Measurements from ENCODE around the gene SCTR.

SCTR gene
- long read RNA-seq: 0 reads

DNA sequence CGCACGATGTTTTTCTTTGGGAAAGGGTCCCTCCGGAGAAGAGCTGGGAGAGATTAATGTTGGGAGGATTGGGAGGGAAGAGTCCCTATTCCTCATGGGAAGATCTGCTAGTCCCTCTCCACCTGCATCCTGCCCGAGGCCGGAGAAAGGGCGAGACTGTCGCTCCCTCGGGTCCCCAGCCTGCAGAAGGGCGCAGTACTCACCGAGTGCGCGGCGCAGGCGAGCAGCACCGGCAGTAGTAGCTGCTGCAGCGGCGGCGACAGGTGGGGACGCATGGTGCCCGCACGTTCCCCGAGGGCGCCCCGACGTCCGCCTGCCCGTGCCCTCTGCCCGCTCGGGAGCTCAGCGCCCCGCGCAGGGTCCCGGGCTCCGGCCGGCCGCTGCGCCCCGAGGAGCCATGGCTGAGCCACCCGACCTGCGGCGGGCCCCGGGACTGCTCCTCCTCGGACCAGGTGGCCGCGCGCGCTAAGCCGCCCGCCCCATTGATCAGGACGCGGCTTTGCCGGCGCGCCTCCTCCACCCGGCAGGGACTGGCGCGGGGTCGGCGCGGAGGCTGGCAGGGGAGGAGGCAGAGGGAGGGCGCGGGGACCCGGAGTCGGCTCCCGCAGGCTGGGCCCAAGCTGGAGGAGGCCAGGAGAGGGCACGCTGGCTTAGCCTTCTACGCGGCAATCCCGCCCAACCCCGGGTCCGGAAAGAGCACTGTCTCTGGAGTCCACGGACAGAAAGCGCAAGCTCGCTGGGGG lies at the start of gene SCTR:
SCTR (minus strand) TSS at position 532 of the 743 bp plus-strand sequence; CDS start at position 275, 257 bp downstream.
- DNase-seq (ENCODE audit: low read depth in 1 of 2, low spot score in 1 of 2): no peak
- Histone ChIP-seq H3K27me3 (ENCODE audit: insufficient read depth, poor library complexity, severe bottlenecking) (peaks cover 19% of the 10 kb centered on the region), H3K4me3 (replicated peaks; ENCODE audit: insufficient read depth, low read length) (no peak within 1 kb of the TSS), H3K27ac (replicated peaks) (no peak within 1 kb of the TSS)
- TF ChIP-seq POLR2AphosphoS5 (IDR thresholded peaks at IDR 0.05; ENCODE audit: low read depth) (no peak), GABPA (IDR thresholded peaks at IDR 0.05; ENCODE audit: low read depth) (no peak), SPI1 (IDR thresholded peaks at IDR 0.05; ENCODE audit: borderline replicate concordance, low read depth) (no peak)
- TF ChIP-seq, protein P1, sequence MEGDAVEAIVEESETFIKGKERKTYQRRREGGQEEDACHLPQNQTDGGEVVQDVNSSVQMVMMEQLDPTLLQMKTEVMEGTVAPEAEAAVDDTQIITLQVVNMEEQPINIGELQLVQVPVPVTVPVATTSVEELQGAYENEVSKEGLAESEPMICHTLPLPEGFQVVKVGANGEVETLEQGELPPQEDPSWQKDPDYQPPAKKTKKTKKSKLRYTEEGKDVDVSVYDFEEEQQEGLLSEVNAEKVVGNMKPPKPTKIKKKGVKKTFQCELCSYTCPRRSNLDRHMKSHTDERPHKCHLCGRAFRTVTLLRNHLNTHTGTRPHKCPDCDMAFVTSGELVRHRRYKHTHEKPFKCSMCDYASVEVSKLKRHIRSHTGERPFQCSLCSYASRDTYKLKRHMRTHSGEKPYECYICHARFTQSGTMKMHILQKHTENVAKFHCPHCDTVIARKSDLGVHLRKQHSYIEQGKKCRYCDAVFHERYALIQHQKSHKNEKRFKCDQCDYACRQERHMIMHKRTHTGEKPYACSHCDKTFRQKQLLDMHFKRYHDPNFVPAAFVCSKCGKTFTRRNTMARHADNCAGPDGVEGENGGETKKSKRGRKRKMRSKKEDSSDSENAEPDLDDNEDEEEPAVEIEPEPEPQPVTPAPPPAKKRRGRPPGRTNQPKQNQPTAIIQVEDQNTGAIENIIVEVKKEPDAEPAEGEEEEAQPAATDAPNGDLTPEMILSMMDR (IDR thresholded peaks at IDR 0.05; ENCODE audit: insufficient read depth, low read length): no peak

DNA sequence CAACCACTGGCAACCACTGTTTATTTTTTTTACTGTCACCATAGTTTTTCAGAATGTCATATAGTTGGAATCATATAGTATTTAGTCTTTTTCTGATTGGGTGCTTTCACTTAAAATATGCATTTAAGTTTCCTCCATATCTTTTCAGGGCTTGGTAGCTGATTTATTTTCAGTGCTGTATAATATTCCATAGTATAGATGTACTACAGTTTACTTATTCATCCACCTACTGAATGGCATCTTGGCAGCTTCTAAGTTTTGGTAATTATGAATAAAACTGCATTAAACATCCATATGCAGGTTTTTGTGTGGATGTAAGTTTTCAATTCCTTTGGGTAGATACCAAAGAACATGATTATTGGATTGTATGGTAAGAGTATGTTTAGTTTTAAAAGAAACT lies 43.0 kb upstream of the SCTR start:
- Histone ChIP-seq H3K27me3 (ENCODE audit: insufficient read depth, poor library complexity, severe bottlenecking) (no peaks in the 10 kb centered on the region), H3K4me3 (replicated peaks; ENCODE audit: insufficient read depth, low read length) (no peak overlapping the region), H3K27ac (replicated peaks) (no peak overlapping the region)
- TF ChIP-seq, protein P2, sequence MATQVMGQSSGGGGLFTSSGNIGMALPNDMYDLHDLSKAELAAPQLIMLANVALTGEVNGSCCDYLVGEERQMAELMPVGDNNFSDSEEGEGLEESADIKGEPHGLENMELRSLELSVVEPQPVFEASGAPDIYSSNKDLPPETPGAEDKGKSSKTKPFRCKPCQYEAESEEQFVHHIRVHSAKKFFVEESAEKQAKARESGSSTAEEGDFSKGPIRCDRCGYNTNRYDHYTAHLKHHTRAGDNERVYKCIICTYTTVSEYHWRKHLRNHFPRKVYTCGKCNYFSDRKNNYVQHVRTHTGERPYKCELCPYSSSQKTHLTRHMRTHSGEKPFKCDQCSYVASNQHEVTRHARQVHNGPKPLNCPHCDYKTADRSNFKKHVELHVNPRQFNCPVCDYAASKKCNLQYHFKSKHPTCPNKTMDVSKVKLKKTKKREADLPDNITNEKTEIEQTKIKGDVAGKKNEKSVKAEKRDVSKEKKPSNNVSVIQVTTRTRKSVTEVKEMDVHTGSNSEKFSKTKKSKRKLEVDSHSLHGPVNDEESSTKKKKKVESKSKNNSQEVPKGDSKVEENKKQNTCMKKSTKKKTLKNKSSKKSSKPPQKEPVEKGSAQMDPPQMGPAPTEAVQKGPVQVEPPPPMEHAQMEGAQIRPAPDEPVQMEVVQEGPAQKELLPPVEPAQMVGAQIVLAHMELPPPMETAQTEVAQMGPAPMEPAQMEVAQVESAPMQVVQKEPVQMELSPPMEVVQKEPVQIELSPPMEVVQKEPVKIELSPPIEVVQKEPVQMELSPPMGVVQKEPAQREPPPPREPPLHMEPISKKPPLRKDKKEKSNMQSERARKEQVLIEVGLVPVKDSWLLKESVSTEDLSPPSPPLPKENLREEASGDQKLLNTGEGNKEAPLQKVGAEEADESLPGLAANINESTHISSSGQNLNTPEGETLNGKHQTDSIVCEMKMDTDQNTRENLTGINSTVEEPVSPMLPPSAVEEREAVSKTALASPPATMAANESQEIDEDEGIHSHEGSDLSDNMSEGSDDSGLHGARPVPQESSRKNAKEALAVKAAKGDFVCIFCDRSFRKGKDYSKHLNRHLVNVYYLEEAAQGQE (IDR thresholded peaks at IDR 0.05; ENCODE audit: insufficient replicate concordance, low read depth): no peak
- TF ChIP-seq, protein P1 (IDR thresholded peaks at IDR 0.05; ENCODE audit: insufficient read depth, low read length): no peak
- TF ChIP-seq SPI1 (IDR thresholded peaks at IDR 0.05; ENCODE audit: borderline replicate concordance, low read depth) (no peak), GABPA (IDR thresholded peaks at IDR 0.05; ENCODE audit: low read depth) (no peak), POLR2AphosphoS5 (IDR thresholded peaks at IDR 0.05; ENCODE audit: low read depth) (no peak)
- no peak for DNase-seq (ENCODE audit: low read depth in 1 of 2, low spot score in 1 of 2)

DNA sequence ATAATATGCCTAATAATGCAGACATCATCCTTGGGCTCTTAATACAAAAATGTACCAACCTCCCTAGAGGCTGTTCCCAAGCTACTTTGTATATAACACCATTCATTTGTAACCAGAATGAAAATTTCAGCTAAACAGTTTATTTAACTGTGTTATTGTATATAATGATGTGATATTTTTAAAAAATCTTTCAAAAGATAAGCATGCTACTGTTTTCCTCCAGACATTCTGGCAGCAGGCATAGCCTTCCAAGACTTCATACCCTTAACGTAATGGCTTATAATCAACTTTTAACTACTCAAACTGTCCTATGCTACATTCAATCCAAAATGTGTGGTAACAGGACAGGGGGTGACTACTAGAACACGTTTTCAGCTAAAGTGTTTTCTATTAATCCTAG lies 41.2 kb upstream of the SCTR start:
- DNase-seq (ENCODE audit: low read depth in 1 of 2, low spot score in 1 of 2): no peak
- H3K27me3 ChIP-seq (ENCODE audit: insufficient read depth, poor library complexity, severe bottlenecking): no peaks in the 10 kb centered on the region
- no peak overlapping the region for H3K27ac ChIP-seq (replicated peaks)
- TF ChIP-seq SPI1 (IDR thresholded peaks at IDR 0.05; ENCODE audit: borderline replicate concordance, low read depth) (no peak), GABPA (IDR thresholded peaks at IDR 0.05; ENCODE audit: low read depth) (no peak), POLR2AphosphoS5 (IDR thresholded peaks at IDR 0.05; ENCODE audit: low read depth) (no peak)
- TF ChIP-seq, protein P2 (IDR thresholded peaks at IDR 0.05; ENCODE audit: insufficient replicate concordance, low read depth): no peak
- TF ChIP-seq, protein P1 (IDR thresholded peaks at IDR 0.05; ENCODE audit: insufficient read depth, low read length): no peak
- no peak overlapping the region for H3K4me3 ChIP-seq (replicated peaks; ENCODE audit: insufficient read depth, low read length)
